HAP-1 (cell line): ENCODE results near the gene DENND1A.

ENCODE experiments used
- DNase-seq, 2 experiments: peaks; one replicate each; pipeline ENCODE4 v3.0.0-alpha.2; 2016 to 2020; ENCODE audit warnings: low spot score in 2 of 2
- H3K27me3 ChIP-seq: fragments of 250-450 bp; sonication (Bioruptor Pico); 2 replicates; pipeline ENCODE4 v1.5.1; 2020; ENCODE audit warnings: low read depth, mild to moderate bottlenecking, moderate library complexity
- H3K36me3 ChIP-seq: fragments of 250-450 bp; sonication (Bioruptor Pico); replicated peaks from 2 replicates; pipeline ENCODE4 v1.5.1; 2020; ENCODE audit warnings: mild to moderate bottlenecking
- H3K4me1 ChIP-seq: fragments of 250-450 bp; sonication (Bioruptor Pico); 2 replicates; pipeline ENCODE4 v1.5.1; 2020; ENCODE audit warnings: mild to moderate bottlenecking
- H3K4me3 ChIP-seq: fragments of 250-450 bp; sonication (Bioruptor Pico); 2 replicates; pipeline ENCODE4 v1.5.1; 2020; ENCODE audit warnings: mild to moderate bottlenecking, moderate library complexity
- H3K9me3 ChIP-seq: fragments of 250-450 bp; sonication (Bioruptor Pico); 2 replicates; pipeline ENCODE4 v1.5.1; 2020; ENCODE audit warnings: mild to moderate bottlenecking, moderate library complexity
- in situ Hi-C: fragments of 300-500 bp; cut with MboI; formaldehyde crosslinking; loops from 3 replicates; pipeline ENCODE4 v1.14.3; 2020; ENCODE audit warnings: low sequenced_read_pairs, inconsistent platforms, mixed read lengths

Gene DENND1A

DNA sequence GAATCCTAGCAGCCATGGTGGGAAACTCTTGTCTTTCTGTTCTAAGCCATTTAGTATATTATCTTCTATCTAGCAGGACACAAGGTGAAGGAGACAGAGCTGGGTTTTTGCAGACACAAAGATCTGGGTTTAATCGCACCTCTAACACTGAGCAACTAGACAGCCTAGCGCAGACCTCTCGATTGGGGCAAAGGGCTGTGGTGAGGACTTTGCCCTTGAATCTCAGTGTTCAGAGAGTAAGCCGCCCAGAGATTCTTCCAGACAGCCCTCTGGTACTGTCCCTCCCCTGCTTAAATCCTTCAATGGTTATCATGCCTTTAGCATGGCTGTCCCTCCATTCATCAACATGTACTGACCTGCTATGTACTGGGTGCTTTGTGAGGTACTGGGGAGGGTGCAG is 445.8 kb downstream of the DENND1A start:
- Histone ChIP-seq H3K4me3 (no peak overlapping the region), H3K9me3 (no peaks in the 10 kb centered on the region), H3K4me1 (no peaks in the 10 kb centered on the region), H3K36me3 (no peaks in the 10 kb centered on the region), H3K27me3 (no peaks in the 10 kb centered on the region)
- in situ Hi-C loops, result no loop called here
- no peak for DNase-seq

DNA sequence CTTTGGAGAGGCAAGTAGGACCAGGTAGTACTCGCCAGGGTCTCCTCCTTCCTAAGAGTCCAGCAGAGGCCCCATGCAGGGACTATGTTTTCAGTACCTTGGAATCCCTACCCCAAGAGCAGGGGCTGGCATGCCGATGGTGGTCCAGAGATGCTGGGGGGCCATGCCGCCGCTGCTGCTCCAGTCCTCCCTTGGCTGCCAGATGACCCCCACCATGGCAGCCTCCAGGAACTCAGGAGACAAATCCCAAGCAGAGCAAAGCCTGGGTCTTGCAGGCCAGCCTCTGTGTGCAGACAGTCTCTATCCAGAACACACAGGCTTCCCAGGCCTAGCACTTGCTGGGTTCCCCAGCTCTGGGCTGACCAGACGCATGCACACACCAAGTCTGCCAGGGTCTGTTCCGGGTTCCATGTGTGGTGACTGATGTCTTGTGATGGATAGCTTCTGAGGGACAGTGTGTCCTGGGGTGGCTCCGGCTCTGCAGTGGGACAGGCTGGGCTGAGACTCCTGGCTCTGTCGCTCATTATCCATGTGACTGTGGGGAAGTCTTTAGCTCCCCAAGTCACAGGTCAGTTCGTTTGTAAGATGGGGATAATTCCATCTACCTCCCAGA is 446.6 kb downstream of the DENND1A start:
- H3K36me3 ChIP-seq, result no peaks in the 10 kb centered on the region
- no peaks in the 10 kb centered on the region for H3K9me3 ChIP-seq
- no peaks in the 10 kb centered on the region for H3K27me3 ChIP-seq
- in situ Hi-C loops, result no loop called here
- no peaks in the 10 kb centered on the region for H3K4me1 ChIP-seq
- no peak for DNase-seq
- no peak overlapping the region for H3K4me3 ChIP-seq

DNA sequence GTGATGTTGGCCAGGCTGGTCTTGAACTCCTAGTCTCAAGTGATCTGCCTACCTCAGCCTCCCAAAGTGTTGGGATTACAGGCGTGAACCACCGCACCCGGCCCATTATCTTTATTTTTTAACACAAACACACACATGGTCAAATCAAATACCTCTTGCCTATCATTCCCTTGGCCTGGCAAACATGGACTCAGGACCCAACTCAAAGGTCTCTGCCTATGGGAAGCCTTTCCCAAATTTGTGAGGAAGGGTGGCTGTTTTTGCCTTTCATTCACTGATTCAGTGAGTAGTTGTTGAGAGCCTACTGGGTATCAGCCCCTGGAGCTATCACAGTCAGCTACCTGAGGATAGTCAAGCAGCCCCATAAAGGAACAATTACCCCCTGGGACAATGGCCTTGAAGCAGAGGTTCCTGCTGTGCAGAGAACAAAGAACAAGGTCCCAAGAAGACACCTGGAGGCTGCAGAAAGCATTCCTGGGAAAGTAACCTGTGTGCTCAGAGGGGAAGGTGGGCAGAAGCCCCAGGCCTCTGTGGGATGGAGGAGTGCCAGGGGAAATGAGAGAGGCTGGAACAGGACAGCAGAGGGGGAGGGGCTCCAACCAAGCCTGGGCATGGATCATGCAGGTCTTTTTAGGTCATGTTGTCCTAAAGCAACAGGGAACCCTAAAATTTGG is 447.5 kb downstream of the DENND1A start:
- DNase-seq, result no peak
- Histone ChIP-seq H3K4me1 (no peaks in the 10 kb centered on the region), H3K27me3 (no peaks in the 10 kb centered on the region), H3K36me3 (no peaks in the 10 kb centered on the region), H3K9me3 (no peaks in the 10 kb centered on the region), H3K4me3 (no peak overlapping the region)
- in situ Hi-C loops, result no loop called here

DNA sequence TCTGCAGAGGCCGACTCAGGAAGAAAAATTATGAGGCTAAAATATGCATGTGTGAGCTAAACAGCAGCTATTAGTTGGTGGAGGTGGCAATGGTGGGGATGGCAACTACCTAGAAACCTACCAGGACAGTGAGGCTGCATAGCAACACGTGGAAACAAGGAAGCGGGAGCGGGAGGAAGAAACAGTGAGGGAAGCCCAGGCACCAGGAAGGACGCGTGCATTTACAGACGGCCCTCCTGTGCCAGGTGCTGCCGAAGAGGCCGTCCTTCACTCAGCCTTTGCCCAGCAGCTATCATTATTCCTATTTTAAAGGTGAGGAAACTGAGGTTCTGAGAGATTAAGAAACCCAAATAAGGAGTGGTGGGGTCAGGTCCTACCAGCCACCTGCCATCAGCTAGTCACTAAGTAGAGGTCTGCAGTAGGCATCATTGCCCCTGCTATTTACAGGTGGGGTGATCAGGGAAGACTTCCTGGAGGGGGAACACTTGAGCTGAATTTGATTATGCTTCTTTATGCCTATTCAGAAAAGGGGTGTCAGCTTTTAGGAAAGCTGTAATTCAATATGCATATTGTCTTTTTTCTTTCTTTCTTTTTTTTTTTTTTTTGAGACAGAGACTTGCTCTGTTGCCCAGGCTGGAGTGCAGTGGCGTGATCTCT is 448.6 kb downstream of the DENND1A start:
- Histone ChIP-seq H3K36me3 (no peaks in the 10 kb centered on the region), H3K9me3 (no peaks in the 10 kb centered on the region), H3K4me1 (no peaks in the 10 kb centered on the region), H3K27me3 (no peaks in the 10 kb centered on the region), H3K4me3 (no peak overlapping the region)
- in situ Hi-C loops, result no loop called here
- no peak for DNase-seq

DNA sequence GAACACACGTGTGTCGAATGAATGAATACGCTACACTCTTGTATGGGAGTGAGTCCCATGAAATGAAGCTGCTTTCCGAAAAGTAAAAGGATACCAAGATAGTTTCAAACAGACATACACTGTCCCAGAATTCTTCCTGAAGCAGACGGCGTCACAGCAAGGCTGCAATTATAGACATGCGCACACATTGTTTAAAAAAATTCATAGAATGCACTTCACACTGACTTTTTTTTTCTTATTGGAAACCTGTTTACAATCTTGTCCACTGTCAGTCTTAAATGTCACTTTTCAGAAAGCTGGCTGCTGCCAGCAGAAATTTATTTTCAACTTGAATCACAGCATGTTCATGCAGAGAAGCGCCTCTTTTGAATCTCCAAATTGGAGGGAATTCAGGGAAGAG is 449.1 kb downstream of the DENND1A start:
- in situ Hi-C loops, result no loop called here
- no peaks in the 10 kb centered on the region for H3K4me1 ChIP-seq
- no peaks in the 10 kb centered on the region for H3K9me3 ChIP-seq
- no peaks in the 10 kb centered on the region for H3K36me3 ChIP-seq
- no peaks in the 10 kb centered on the region for H3K27me3 ChIP-seq
- no peak for DNase-seq
- no peak overlapping the region for H3K4me3 ChIP-seq

DNA sequence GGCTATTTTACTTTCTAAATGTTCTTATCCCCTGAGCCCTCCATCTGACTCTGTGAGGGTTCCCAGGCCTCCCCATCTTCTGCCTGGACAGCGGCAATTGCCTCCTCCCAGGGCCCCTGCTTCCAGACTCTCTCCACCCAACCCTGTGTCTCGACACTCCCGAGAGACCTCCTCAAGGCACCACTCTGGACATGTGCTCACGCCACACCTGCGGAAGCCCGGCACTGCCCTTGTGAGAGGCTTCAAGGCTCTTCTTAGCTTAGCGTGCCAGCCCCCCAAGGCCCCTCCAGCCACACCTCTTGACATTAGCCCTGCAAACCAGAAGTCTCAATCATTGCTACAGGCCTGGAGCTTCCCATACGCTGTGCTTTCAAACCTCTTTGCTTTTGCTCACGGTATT is 449.8 kb downstream of the DENND1A start:
- no peaks in the 10 kb centered on the region for H3K4me1 ChIP-seq
- H3K27me3 ChIP-seq, result no peaks in the 10 kb centered on the region
- no peak overlapping the region for H3K4me3 ChIP-seq
- no peak for DNase-seq
- no peaks in the 10 kb centered on the region for H3K36me3 ChIP-seq
- in situ Hi-C loops, result no loop called here
- no peaks in the 10 kb centered on the region for H3K9me3 ChIP-seq

DNA sequence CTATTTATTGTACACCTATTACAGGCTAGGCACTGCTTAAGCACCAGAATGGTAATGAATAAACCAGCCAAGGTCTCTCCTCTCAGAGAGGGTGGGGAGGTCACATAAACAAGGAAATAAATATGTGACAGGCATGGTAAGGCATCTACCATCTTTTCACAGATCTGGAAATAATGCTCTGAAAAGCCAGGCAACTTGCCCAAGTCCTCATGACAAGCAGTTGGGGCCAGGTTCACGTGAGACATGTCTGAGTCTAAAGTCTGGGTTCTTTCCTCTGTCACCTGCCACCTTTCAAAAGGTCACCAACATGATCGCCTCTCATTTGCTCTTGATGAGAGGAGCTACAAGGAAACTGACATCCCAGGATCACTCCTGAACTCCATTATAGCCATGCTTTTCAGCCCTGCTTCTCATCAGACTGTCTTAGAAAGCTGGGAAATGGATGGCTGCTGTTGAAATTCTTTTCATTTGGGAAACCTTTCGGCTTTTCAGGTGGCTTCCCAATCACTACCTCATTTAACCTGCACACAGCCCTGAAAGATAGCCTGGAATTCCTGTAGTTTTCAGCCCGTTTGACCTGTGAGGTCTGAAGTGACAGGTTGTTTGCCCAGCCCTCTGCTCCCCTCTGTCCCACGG is 450.8 kb downstream of the DENND1A start:
- no peaks in the 10 kb centered on the region for H3K36me3 ChIP-seq
- H3K27me3 ChIP-seq, result no peaks in the 10 kb centered on the region
- no peaks in the 10 kb centered on the region for H3K4me1 ChIP-seq
- H3K4me3 ChIP-seq, result no peak overlapping the region
- in situ Hi-C loops, result no loop called here
- DNase-seq, result no peak
- no peaks in the 10 kb centered on the region for H3K9me3 ChIP-seq

DNA sequence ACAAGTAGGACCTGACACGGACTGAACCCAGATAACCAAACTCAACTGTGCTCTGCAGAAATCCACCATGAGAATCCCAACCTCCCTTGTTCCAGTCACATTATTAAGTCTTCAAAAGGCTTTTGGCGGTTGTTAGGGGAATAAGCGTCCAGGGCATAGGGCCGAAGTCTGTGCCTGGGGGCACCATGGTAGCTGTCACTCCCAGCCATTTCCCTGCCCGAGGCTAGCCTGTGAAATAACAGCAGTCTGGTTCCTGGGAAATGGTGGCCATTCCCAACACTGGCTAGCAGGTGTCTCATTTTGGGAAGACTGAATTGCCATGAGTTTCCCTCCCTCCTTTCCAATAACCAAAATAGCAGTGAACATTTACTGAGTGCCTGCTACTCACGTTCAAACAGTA is 451.8 kb downstream of the DENND1A start:
- Histone ChIP-seq H3K36me3 (no peaks in the 10 kb centered on the region), H3K4me1 (no peaks in the 10 kb centered on the region), H3K27me3 (no peaks in the 10 kb centered on the region), H3K4me3 (no peak overlapping the region), H3K9me3 (no peaks in the 10 kb centered on the region)
- in situ Hi-C loops, result no loop called here
- no peak for DNase-seq

DNA sequence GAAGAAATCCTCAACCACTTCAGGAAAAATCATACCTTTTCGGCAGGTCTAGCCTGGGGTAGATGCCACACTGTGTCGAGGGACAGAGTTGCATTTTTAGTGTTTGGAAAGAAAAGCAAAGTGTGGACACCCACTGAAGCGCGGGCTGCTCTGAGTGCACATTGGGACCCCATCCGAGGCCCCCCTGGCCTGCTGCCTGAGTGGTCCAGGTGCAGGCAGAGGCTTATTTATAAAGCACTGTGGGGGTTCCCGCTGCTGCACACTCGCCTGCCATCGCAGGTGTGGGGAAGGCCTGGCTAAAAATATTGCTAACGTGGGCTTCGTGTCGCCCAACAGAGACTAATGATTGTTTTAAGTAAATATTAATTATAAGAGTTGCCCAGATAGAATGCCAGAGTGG is 454.5 kb downstream of the DENND1A start:
- Histone ChIP-seq H3K27me3 (no peaks in the 10 kb centered on the region), H3K36me3 (no peaks in the 10 kb centered on the region), H3K9me3 (no peaks in the 10 kb centered on the region), H3K4me1 (no peaks in the 10 kb centered on the region), H3K4me3 (no peak overlapping the region)
- in situ Hi-C loops, result no loop called here
- no peak for DNase-seq

DNA sequence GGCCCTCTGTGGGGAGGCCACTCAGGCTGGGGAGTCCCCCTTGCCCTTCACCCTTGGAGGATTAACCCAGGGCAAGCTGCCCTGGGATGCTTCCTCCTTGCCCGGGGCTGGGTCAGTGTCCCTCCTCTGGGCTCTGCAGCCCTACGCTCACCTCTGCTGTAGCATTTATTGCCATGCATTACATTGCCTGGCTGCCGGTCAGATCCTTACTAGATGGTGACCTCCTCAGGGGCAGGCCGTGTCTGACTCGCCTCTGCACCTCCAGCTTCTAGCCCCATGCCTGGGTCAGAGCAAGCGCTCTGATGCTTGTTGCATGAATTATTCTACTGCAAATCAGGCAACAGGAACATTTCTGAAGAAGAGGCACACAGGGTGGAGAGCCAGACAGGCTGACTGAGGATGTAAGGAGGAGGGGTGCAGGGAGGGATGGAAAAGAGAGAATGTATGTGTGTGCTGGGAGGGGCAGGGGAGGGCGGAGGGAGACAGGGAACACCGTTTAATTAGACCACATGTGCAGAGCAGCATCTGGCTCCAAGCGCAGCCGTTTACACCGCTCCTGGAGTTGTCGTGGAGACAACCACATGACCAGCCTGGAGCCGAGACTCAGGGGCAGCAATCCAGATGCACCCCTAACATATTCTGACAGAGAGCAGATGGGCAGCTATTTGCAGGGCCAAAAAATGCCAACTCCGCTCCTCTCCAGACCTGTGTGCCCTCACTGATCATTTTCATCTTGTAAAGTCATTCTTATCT is 456.9 kb downstream of the DENND1A start:
- Histone ChIP-seq H3K4me1 (no peaks in the 10 kb centered on the region), H3K27me3 (no peaks in the 10 kb centered on the region), H3K9me3 (no peaks in the 10 kb centered on the region), H3K4me3 (no peak overlapping the region), H3K36me3 (no peaks in the 10 kb centered on the region)
- no peak for DNase-seq
- in situ Hi-C loops, result no loop called here

DNA sequence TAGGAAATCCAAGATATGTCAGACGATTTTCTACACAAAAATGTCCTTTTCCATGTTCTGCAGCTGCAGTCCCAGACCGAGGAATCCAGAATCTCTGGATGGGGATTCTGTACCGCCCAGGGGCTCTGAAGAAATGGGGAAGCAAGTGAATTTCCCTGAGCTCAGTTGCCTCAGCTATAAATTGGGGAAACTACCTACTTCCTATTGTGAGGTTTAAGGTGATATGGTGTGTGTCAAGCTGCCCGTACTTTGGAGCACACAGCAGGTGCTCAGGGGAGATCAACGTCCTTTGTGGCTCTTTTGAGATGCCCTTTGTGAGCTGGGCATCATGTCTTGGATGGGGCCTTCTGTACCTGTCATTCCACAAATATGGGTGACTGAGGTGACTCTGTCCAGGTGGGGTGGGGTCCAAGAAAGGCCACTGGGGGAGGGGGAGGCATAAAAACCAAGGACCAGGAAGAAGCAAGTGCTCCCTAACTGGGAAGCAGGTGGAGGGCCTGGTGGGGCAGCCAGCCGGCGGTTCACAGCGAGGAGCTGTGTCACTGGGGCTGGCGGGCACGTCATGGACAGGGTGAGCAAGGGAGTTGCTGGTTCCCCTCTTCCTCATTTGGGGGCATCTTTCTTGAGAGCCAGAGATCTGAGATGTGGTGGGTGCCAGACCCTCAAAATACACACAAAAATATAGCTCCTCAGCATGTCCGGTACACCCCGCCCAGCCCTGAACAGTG is 457.9 kb downstream of the DENND1A start:
- Histone ChIP-seq H3K4me3 (no peak overlapping the region), H3K27me3 (no peaks in the 10 kb centered on the region), H3K4me1 (no peaks in the 10 kb centered on the region), H3K36me3 (no peaks in the 10 kb centered on the region), H3K9me3 (no peaks in the 10 kb centered on the region)
- DNase-seq, result no peak
- in situ Hi-C loops, result no loop called here

DNA sequence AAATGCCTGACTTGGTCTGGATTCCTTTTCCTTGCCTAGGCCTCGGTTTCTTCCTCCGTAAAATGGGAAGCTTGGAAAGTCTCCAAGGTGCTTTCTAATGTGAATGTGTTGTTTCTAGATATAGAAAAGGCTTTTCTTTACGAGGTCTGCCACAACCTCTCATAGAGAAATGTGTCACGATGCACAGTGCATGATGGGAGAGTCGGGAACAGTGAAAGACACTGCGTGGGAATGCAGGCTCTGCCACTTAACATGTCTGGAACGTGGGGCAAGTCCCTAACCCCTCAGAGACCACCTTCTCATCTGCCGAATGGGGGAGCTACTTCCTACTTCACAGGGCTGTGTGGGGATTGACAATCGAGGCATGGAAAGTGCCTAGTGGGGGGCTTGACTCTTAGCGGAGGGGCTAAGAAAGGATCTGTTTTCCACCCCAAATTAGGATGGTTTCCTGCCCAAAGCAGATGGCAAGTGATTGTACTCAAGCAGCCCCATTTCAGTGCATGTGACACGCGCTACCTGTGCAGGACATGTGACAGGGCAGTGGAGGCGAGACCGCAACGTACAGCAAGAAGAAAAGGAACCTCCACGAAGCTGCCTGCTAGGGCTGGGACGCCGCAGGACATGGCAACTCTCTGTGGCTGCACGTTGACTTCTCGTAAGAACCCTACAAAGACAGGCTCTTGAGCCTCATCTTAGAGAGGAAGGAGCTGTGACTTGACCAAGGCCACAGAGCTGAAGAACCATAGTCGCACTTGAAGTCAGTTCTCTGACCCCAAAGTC is 458.7 kb downstream of the DENND1A start:
- Histone ChIP-seq H3K36me3 (no peaks in the 10 kb centered on the region), H3K9me3 (no peaks in the 10 kb centered on the region), H3K4me1 (no peaks in the 10 kb centered on the region), H3K27me3 (no peaks in the 10 kb centered on the region), H3K4me3 (no peak overlapping the region)
- in situ Hi-C loops, result no loop called here
- DNase-seq, result no peak
